Measurements from ENCODE around the gene WDR82. TPM values are rescaled to one million over a fixed set of nuclear protein-coding genes. Genes with fewer than 3 reads are reported as not detected.

WDR82 gene
- total and polyA plus RNA-seq, 2 experiments from 2014 or later, result 24.8 to 52.1 TPM

GRCh38 chr3:52324676-52325075 is 46.2 kb upstream of the WDR82 start:
- 100% methylated on average over 9 of the region's 9 CpGs for WGBS (ENCODE audit: low lambda C conversion rate, missing lambda C conversion rate)
- no peak for TF ChIP-seq CTCF (IDR thresholded peaks at IDR 0.05; ENCODE audit: poor library complexity)
- no peak for TF ChIP-seq EZH2 (IDR thresholded peaks at IDR 0.05; ENCODE audit: borderline replicate concordance)
- TF ChIP-seq EZH2phosphoT487 (IDR thresholded peaks at IDR 0.05; ENCODE audit: low read depth, severe bottlenecking, unreplicated experiment), result no peak
- no peak overlapping the region for H2AFZ ChIP-seq
- H3K27me3 ChIP-seq, result no peaks in the 10 kb centered on the region
- H3K9me3 ChIP-seq (ENCODE audit: low read depth), result no peaks in the 10 kb centered on the region
- H3K4me3 ChIP-seq, result no peak overlapping the region
- no peaks in the 10 kb centered on the region for H3K9me2 ChIP-seq (replicated peaks; ENCODE audit: insufficient read depth)
- H3K27ac ChIP-seq, result no peak overlapping the region
- no peaks in the 10 kb centered on the region for H4K20me1 ChIP-seq (ENCODE audit: insufficient read depth, poor library complexity, severe bottlenecking)
- H3K36me3 ChIP-seq (replicated peaks; ENCODE audit: insufficient read depth, low read depth), result no peaks in the 10 kb centered on the region
- DNase-seq (ENCODE audit: low spot score), result no peak
- no peak overlapping the region for H3K4me2 ChIP-seq
- H3K4me1 ChIP-seq (ENCODE audit: insufficient read depth), result no peaks in the 10 kb centered on the region
- no peaks in the 10 kb centered on the region for H3K79me2 ChIP-seq

DNA sequence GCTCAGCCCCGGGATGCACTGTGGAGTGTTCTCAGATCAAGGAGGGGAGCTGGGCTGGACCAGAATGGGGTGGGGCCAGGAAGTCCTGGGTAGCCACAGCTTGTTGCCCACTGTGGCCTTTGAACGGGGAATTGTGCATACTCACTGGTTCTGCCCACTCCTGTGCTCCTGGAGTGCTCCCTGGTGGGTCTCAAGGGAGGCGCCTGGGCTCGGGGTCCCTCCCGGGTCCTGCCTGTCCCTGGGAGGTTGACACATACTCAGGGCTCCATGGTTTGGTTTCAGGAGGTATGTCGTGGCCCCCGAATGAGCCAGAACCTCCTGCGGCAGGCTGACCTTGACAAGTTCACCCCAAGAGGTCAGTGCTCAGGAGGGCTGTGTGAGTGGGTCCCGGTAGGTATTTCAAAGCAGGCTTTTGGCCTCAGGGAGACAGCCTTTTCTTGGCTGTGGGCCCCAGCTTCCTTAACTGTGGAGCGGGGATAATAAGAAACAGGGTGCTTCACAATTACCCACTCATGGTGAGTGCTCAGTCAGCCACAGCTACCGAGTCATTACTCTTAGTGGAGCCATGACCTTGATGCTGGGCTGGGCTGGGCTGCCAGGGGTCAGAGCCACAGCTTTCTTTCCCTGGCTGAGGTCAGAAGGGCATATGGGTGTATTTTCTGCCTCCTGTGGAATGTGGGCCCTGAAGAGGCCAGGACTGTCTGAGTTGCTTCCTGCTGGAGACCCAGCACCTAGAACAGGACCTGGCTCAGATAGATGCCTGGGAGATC is 45.3 kb upstream of the WDR82 start:
- no peak overlapping the region for H3K4me2 ChIP-seq
- H3K4me3 ChIP-seq, result no peak overlapping the region
- no peaks in the 10 kb centered on the region for H3K4me1 ChIP-seq (ENCODE audit: insufficient read depth)
- no peak for TF ChIP-seq CTCF (IDR thresholded peaks at IDR 0.05; ENCODE audit: poor library complexity)
- no peaks in the 10 kb centered on the region for H3K27me3 ChIP-seq
- no peak for DNase-seq (ENCODE audit: low spot score)
- no peaks in the 10 kb centered on the region for H3K36me3 ChIP-seq (replicated peaks; ENCODE audit: insufficient read depth, low read depth)
- no peak overlapping the region for H3K27ac ChIP-seq
- WGBS (ENCODE audit: low lambda C conversion rate, missing lambda C conversion rate), result 81% methylated on average over 7 of the region's 11 CpGs
- H4K20me1 ChIP-seq (ENCODE audit: insufficient read depth, poor library complexity, severe bottlenecking), result no peaks in the 10 kb centered on the region
- no peaks in the 10 kb centered on the region for H3K79me2 ChIP-seq
- H3K9me3 ChIP-seq (ENCODE audit: low read depth), result no peaks in the 10 kb centered on the region
- no peaks in the 10 kb centered on the region for H3K9me2 ChIP-seq (replicated peaks; ENCODE audit: insufficient read depth)
- H2AFZ ChIP-seq, result no peak overlapping the region

GRCh38 chr3:52322466-52322865 is 44.0 kb upstream of the WDR82 start:
- WGBS (ENCODE audit: low lambda C conversion rate, missing lambda C conversion rate), result 90% methylated on average over 6 of the region's 7 CpGs
- no peak overlapping the region for H2AFZ ChIP-seq
- no peak for DNase-seq (ENCODE audit: low spot score)

More at GRCh38 chr3:52322466-52322865, 44.0 kb upstream of the WDR82 start:
- Histone ChIP-seq H3K27me3 (no peaks in the 10 kb centered on the region), H3K27ac (no peak overlapping the region), H3K9me2 (replicated peaks; ENCODE audit: insufficient read depth) (no peaks in the 10 kb centered on the region), H3K4me3 (no peak overlapping the region), H3K4me2 (no peak overlapping the region), H3K4me1 (ENCODE audit: insufficient read depth) (peaks cover 4% of the 10 kb centered on the region), H4K20me1 (ENCODE audit: insufficient read depth, poor library complexity, severe bottlenecking) (no peaks in the 10 kb centered on the region), H3K9me3 (ENCODE audit: low read depth) (no peaks in the 10 kb centered on the region), H3K36me3 (replicated peaks; ENCODE audit: insufficient read depth, low read depth) (no peaks in the 10 kb centered on the region), H3K79me2 (no peaks in the 10 kb centered on the region)
- no peak for TF ChIP-seq EZH2phosphoT487 (IDR thresholded peaks at IDR 0.05; ENCODE audit: low read depth, severe bottlenecking, unreplicated experiment)
- TF ChIP-seq CTCF (IDR thresholded peaks at IDR 0.05; ENCODE audit: poor library complexity), result no peak
- TF ChIP-seq EZH2 (IDR thresholded peaks at IDR 0.05; ENCODE audit: borderline replicate concordance), result no peak
